ENCODE measurements around the gene CGB7. TPM values are rescaled to one million over a fixed set of nuclear protein-coding genes. Genes with fewer than 3 reads are reported as not detected.

Gene CGB7
- total and polyA plus RNA-seq, 9 of the 15 experiments (the other 6 are each of a cell fraction or from before 2014, with no cell fraction given), result not detected

- TF ChIP-seq PRDM10 (IDR thresholded peaks at IDR 0.05; ENCODE audit: partially characterized antibody) (no peak), EHMT2 (IDR thresholded peaks at IDR 0.05) (no peak), NKRF (IDR thresholded peaks at IDR 0.05; ENCODE audit: borderline replicate concordance) (no peak), ATF6 (CRISPR knock-in tag; IDR thresholded peaks at IDR 0.05) (no peak), BRF2 (IDR thresholded peaks at IDR 0.05; ENCODE audit: borderline replicate concordance, insufficient read depth, insufficient read length) (no peak), ZNF436 (CRISPR knock-in tag; IDR thresholded peaks at IDR 0.05) (no peak), MNT (conservative IDR thresholded peaks at IDR 0.05) (no peak), ADNP (tag; IDR thresholded peaks at IDR 0.05) (no peak), KLF1 (tag; IDR thresholded peaks at IDR 0.05) (no peak), UBTF (IDR thresholded peaks at IDR 0.05; ENCODE audit: borderline replicate concordance in 1 of 2, low read depth in 2 of 2, low read length in 2 of 2) (no peak), MYC (IDR thresholded peaks at IDR 0.05; ENCODE audit: low read depth, low read length) (no peak), MYC (CRISPR knock-in tag; IDR thresholded peaks at IDR 0.05; ENCODE audit: borderline replicate concordance, low read depth) (no peak), PHB2 (IDR thresholded peaks at IDR 0.05; ENCODE audit: low read depth) (no peak)
Observed at GRCh38 chr19:49097453-49098288, 40.1 kb upstream of the CGB7 start (continued).
